Omental fat pad (tissue), 4 donors: ENCODE data around the gene RBM47. TPM values are rescaled to one million over a fixed set of nuclear protein-coding genes. Genes with fewer than 3 reads are reported as not detected.
A peak's percentile ranks its signal among the peaks of the same experiment; 100 is the strongest.

Experiments used
- ATAC-seq: fragments of 150-250 bp; one replicate; pipeline ENCODE4 v1.9.1; 2016; ENCODE audit warnings: mild to moderate bottlenecking, moderate library complexity; ENCODE audit not compliant: low FRiP score
- DNase-seq: peaks from one replicate; pipeline ENCODE4 v3.0.0-alpha.2; 2019; ENCODE audit warnings: low spot score
- total RNA-seq, 4 donors: library from RNA; depleted of rRNA; stranded (reverse); fragments of >200 nt; gene quantifications; one replicate each; pipeline ENCODE4 v1.1.0, GENCODE V29; 2016
- TF ChIP-seq, protein P1 (sequence below), 3 donors: fragments of 450-650 bp; IDR thresholded peaks; one replicate each; pipeline ENCODE4 v1.5.1; 2016 to 2017; ENCODE audit warnings: antibody characterized with exemption in 3 of 3, mild to moderate bottlenecking in 3 of 3, moderate library complexity in 2 of 3

The RBM47 gene
- total RNA-seq, 4 donors from 2014 or later, result 51.0 to 124 (median 55.5) TPM

DNA sequence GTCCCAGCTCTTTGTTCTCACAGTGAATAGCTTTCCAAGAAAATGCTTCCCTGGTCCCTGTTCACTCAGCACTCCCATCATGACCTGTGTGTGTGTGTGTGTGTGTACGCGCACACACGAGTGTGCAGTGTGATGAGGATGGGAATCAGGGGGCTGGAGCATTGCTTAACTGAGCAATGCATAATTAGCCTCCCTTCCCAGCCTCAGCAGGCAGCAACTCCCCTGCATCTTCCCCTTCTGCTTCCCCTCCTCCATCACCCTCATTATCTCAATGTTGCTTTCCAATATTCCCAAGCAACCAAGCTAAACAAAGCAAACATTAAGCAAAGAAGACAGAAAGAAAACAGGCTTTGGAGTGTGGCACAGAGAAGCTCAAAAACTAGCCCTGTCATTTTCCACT lies 137.0 kb downstream of the RBM47 start:
- DNase-seq, result no peak
- ATAC-seq, result no peak
- TF ChIP-seq, protein P1, sequence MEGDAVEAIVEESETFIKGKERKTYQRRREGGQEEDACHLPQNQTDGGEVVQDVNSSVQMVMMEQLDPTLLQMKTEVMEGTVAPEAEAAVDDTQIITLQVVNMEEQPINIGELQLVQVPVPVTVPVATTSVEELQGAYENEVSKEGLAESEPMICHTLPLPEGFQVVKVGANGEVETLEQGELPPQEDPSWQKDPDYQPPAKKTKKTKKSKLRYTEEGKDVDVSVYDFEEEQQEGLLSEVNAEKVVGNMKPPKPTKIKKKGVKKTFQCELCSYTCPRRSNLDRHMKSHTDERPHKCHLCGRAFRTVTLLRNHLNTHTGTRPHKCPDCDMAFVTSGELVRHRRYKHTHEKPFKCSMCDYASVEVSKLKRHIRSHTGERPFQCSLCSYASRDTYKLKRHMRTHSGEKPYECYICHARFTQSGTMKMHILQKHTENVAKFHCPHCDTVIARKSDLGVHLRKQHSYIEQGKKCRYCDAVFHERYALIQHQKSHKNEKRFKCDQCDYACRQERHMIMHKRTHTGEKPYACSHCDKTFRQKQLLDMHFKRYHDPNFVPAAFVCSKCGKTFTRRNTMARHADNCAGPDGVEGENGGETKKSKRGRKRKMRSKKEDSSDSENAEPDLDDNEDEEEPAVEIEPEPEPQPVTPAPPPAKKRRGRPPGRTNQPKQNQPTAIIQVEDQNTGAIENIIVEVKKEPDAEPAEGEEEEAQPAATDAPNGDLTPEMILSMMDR (IDR thresholded peaks at IDR 0.05), result no peak

DNA sequence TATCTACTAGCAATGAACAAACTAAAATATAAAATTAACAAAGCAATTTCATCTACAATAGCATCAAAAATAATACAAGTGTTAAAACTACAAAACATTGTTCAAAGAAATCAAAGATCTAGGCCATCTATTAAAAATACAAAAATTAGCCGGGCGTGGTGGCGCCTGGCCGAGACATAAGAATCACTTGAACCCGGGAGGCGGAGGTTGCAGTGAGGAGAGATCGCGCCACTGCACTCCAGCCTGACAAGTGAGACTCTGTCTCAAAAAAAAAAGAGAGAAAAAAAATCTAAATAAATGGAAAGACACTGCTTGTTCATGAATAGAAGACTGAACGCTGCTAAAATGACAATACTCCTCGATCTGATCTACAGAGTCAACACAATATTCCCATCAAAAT lies 139.2 kb downstream of the RBM47 start:
- DNase-seq (no peak), ATAC-seq (no peak)
- TF ChIP-seq, protein P1 (IDR thresholded peaks at IDR 0.05), result no peak

DNA sequence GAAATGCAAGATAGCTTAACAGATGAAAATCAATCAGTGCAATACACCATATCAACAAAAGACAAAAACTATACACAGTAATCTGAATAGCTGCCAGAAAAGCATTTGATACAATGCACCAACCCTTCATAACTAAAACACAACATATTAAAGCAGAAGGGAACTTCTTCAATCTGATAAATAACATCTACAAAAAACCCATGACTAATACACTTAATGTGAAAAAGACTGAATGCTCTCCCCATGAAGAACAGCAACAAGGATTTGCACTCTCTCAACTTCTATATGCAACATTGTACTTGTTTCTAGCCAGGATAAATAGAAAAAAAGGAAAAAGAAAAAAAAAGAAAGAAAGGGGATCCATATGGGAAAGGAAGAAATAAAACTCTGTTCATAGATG lies 139.7 kb downstream of the RBM47 start:
- ATAC-seq (no peak), DNase-seq (no peak)
- TF ChIP-seq, protein P1 (IDR thresholded peaks at IDR 0.05), result no peak

DNA sequence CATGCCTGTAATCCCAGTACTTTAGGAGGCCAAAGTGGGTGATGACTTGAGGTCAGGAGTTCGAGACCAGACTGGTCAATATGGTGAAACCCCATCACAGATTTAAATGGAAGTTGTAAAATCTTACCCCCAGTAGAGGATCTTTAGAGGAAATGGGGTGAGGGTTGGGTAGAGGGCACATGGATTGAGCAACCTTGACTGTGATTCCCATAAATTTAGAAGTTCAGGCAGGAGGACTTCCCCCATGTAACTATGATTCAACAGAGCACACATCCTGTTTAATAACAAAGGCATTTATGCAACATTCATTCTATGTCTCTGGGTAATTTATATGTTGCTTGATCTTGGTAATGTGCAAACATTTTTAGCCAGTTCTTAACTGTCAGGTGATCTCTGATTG lies 143.1 kb downstream of the RBM47 start:
- TF ChIP-seq, protein P1 (IDR thresholded peaks at IDR 0.05), result no peak
- no peak for DNase-seq
- ATAC-seq, result peak; percentile 81

DNA sequence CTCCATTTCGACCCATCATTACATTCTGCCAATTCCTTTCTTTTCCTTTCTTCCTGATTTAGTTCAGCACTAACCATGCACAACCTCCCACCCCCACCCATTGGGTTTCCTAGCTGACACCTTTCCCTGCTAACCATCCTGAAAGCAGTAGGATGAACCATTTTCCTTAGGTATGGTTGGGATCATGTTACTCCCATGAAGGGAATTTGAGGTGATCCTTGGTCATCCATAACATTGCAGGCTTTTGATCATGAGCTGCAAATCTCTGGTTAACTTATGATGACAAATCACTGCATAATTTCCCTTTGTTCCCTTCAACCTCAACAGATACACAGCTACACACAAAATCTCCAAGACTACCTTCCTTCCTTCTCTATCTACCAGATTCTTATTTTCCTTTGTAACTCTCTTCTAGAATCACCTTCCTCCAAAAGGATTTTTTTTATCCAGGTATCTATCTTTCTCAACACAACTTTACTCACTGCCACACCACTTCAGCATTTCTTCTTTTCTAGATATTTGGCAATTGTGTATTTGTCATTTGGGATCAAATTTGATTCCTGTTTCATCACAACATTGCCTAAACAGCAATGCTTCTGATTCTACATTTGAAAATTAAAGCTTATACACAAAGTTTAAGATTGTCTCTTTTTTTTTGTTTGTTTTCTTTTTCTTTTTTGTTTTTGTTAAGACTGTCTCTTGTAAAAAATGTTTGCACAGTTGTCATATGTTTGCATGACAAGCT lies 145.1 kb downstream of the RBM47 start:
- DNase-seq (no peak), ATAC-seq (no peak)
- TF ChIP-seq, protein P1 (IDR thresholded peaks at IDR 0.05), result no peak

DNA sequence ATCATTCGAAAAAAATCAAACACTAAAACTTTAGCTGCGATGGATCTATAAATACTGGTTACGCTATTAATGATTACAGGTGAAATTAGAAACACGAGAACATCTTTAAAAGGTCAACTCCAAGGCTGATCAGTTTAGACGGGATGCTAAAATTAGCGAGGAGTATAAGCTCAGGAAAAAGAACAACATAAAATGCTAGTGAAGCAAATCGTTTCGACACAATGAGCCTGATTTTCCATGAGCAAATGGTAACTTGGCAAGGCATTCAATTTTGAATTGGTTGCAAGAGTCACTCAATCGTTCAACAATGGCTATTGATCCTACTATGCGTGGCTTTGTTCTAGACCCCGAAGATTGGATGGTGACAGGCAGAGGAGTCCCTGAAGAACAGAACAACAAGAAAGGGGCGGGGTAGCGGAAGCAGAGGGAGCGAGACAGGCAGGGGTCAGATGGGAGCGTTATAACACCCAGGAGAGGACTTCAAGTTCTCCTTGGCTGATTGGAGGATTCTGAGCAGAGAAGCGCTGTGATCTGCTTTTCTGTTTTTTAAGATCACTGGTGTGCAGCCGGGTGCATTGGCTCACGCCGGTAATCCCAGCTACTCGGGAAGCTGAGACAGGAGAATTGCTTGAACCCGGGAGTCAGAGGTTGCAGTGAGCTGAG lies 146.5 kb downstream of the RBM47 start:
- no peak for DNase-seq
- ATAC-seq, result no peak

More for the DNA sequence above, 146.5 kb downstream of the RBM47 start:
- TF ChIP-seq, protein P1 (IDR thresholded peaks at IDR 0.05), result no peak
